Thymus (tissue), 11 donors: ENCODE measurements around the gene SUSD6. TPM values are rescaled to one million over a fixed set of nuclear protein-coding genes. Genes with fewer than 3 reads are reported as not detected.
A peak's percentile ranks its signal among the peaks of the same experiment; 100 is the strongest.

Source experiments
- DNase-seq, 9 donors: peaks; one replicate each; pipeline ENCODE4 v3.0.0-alpha.2; 2013; ENCODE audit warnings: low spot score in 9 of 9, low read depth in 6 of 9, missing footprints in 1 of 9
- H3K27ac ChIP-seq, 2 donors: one replicate each; pipeline ENCODE4 v1.5.1; 2013; ENCODE audit warnings: control low read depth in 1 of 2, low read depth in 1 of 2, low read length in 1 of 2, mild to moderate bottlenecking in 1 of 2, moderate library complexity in 1 of 2
- H3K27me3 ChIP-seq, 2 donors: one replicate each; pipeline ENCODE4 v1.5.1; 2013; ENCODE audit warnings: low read length in 1 of 2; ENCODE audit not compliant: control insufficient read depth in 2 of 2, insufficient read depth in 1 of 2
- H3K36me3 ChIP-seq, 2 donors: one replicate each; pipeline ENCODE4 v1.5.1; 2013; ENCODE audit warnings: low read length in 1 of 2, mild to moderate bottlenecking in 1 of 2, moderate library complexity in 1 of 2; ENCODE audit not compliant: control insufficient read depth in 2 of 2, insufficient read depth in 2 of 2
- H3K4me1 ChIP-seq, 2 donors: one replicate each; pipeline ENCODE4 v1.5.1; 2013; ENCODE audit warnings: low read length in 2 of 2; ENCODE audit not compliant: control insufficient read depth in 2 of 2, insufficient read depth in 2 of 2
- H3K4me3 ChIP-seq, 2 donors: one replicate each; pipeline ENCODE4 v1.5.1; 2013; ENCODE audit warnings: low read length in 2 of 2, control low read depth in 1 of 2, mild to moderate bottlenecking in 1 of 2
- H3K9me3 ChIP-seq, 2 donors: one replicate each; pipeline ENCODE4 v1.5.1; 2013; ENCODE audit warnings: low read length in 1 of 2, mild to moderate bottlenecking in 1 of 2; ENCODE audit not compliant: control insufficient read depth in 2 of 2, insufficient read depth in 1 of 2
- WGBS: extraction: QIAGEN DNeasy Blood & Tissue Kit; methylation state at CpG from one replicate; pipeline ENCODE4 v1.1.7; 2013; 5-methylcytosine and 5-hydroxymethylcytosine counted together
- polyA plus RNA-seq: library from polyadenylated mRNA; stranded (reverse); fragments of 200-250 nt; gene quantifications from one replicate; pipeline ENCODE4 v1.2.3, GENCODE V29; 2013
- total RNA-seq: library from RNA; stranded (reverse); fragments of 120-200 nt; gene quantifications from one replicate; pipeline ENCODE4 v1.2.4, GENCODE V29; 2013
- donor health status: healthy.

SUSD6 gene
- total and polyA plus RNA-seq, 2 donors, result 7.8 to 23.7 TPM

DNA sequence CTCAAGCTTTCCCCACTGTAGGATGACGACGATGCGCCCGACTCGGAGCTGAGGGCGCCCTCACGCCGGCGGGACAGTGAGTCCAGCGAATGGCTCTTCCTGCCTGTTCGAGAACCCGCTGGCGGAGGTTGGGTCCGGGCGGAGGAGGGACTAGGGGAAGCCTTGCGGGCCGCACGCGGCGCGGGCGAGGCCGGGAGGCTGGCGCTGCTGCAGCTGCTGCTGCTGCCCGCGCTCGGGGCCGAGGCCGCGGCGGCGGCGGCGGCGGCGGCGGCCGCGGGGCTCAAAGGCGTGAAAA lies 38.6 kb upstream of the SUSD6 start:
- DNase-seq, result no peak
- WGBS, result 26% methylated on average over 40 of the region's 40 CpGs
- H3K36me3 ChIP-seq, result no peaks in the 10 kb centered on the region
- no peak overlapping the region for H3K4me3 ChIP-seq
- peaks cover 5 to 7% of the 10 kb centered on the region in 2 donors for H3K4me1 ChIP-seq
- H3K27me3 ChIP-seq, result peaks cover 60 to 83% of the 10 kb centered on the region in 2 donors
- no peak overlapping the region for H3K27ac ChIP-seq
- H3K9me3 ChIP-seq, result peaks cover 1 to 13% of the 10 kb centered on the region in 2 donors

DNA sequence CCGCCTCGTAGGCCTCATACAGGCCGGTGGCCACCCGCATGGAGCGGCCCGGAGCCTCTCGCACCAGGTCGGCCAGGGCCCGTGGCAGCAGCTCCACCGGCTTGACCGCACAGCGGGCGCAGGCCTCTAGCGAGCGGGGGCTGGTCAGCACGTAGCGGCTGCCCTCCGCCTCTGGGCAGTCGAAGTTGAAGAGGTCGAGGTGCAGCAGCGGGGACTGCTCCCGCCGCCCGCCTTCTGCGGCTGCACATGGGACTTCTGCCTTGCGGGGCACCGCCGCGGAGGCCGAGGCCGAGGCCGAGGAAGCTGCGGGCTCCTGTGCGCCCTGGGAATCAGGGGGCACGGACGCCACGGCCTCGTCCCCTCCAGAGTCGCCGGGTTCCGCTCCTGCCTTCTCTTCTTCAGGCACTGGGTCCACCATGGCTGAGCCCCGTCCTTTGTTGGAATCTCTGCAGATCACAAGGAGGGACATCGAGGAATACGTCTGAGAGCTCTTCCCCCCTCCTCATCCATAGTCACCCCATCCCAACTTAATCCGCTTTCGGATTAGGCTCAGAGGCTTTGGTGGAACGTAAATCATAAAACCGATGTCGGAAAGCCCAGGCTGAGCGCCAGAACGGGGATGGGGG lies 38.1 kb upstream of the SUSD6 start:
- Histone ChIP-seq H3K27ac (no peak overlapping the region), H3K9me3 (peaks cover 1 to 13% of the 10 kb centered on the region in 2 donors), H3K4me1 (peaks cover 5 to 7% of the 10 kb centered on the region in 2 donors), H3K4me3 (no peak overlapping the region), H3K36me3 (no peaks in the 10 kb centered on the region), H3K27me3 (peaks cover 60 to 78% of the 10 kb centered on the region in 2 donors)
- no peak for DNase-seq
- whole genome bisulfite sequencing, result 30% methylated on average over 51 of the region's 51 CpGs

- H3K4me3 ChIP-seq, result no peak overlapping the region
- no peaks in the 10 kb centered on the region for H3K36me3 ChIP-seq
- no peak overlapping the region for H3K27ac ChIP-seq
- H3K9me3 ChIP-seq, result peaks cover 1 to 13% of the 10 kb centered on the region in 2 donors
- no peak for DNase-seq
- 6% methylated on average over 15 of the region's 15 CpGs for WGBS
- peaks cover 5 to 7% of the 10 kb centered on the region in 2 donors for H3K4me1 ChIP-seq
- H3K27me3 ChIP-seq, result peaks cover 60 to 81% of the 10 kb centered on the region in 2 donors
These were observed 37.5 kb upstream of the SUSD6 start for GRCh38 chr14:69573831-69574262.

- Histone ChIP-seq H3K36me3 (no peaks in the 10 kb centered on the region), H3K9me3 (peaks cover 1 to 13% of the 10 kb centered on the region in 2 donors), H3K27me3 (peaks cover 60 to 81% of the 10 kb centered on the region in 2 donors), H3K4me3 (peak within 1 kb of the TSS in 1 of 2 donors; percentile 8), H3K4me1 (peaks cover 5 to 7% of the 10 kb centered on the region in 2 donors), H3K27ac (no peak within 1 kb of the TSS)
- 2% methylated on average over 52 of the region's 52 CpGs for WGBS
- peak; percentile 21 to 74 (median 47) for DNase-seq
These were observed 37.0 kb upstream of the SUSD6 start, which contains the start of gene CCDC177 for GRCh38 chr14:69574263-69574953. Gene CCDC177 (minus strand): TSS chr14:69574871. CDS start chr14:69573622, 1,249 bp downstream.

DNA sequence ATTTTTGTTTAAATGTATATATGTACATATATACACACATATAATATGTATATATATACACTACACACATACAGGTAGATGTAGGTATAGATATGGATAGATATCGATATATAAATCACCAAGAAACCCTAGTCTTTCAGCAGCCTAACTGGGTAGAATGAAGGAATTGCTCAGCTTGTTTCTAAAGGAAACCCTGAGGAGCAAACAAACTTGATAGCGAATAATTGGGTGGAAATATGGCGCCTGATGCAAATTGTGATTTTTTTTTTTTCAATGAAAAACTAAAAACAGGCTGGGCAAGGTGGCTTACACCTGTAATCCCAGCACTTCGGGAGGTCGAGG lies 36.5 kb upstream of the SUSD6 start:
- Histone ChIP-seq H3K36me3 (no peaks in the 10 kb centered on the region), H3K4me3 (no peak overlapping the region), H3K27ac (no peak overlapping the region), H3K27me3 (peaks cover 55 to 78% of the 10 kb centered on the region in 2 donors), H3K9me3 (peaks cover 1 to 13% of the 10 kb centered on the region in 2 donors), H3K4me1 (peaks cover 5 to 7% of the 10 kb centered on the region in 2 donors)
- 51% methylated on average over 5 of the region's 5 CpGs for WGBS
- DNase-seq, result no peak

DNA sequence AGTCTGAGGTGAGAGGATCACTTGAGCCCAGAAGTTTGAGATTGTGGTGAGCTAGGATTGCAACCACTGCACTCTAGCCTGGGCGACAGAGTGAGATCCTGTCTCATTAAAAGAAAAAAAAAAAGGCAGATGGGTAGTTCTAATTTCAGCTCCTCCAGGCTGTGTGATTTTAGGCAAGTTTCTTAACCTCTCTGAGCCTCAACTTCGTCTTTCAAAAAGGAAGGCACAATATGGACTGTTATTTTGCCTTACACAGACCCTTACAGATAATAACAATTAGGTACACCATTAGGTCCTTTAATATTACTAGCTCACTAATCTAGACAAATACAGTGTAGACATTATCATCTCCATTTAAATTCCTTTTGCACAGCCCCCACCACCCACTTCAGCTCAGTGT lies 31.9 kb upstream of the SUSD6 start:
- H3K36me3 ChIP-seq, result no peaks in the 10 kb centered on the region
- no peak for DNase-seq
- no peak overlapping the region for H3K27ac ChIP-seq
- H3K4me3 ChIP-seq, result no peak overlapping the region
- peaks cover 9 to 36% of the 10 kb centered on the region in 2 donors for H3K27me3 ChIP-seq
- 93% methylated on average over 2 of the region's 2 CpGs for WGBS
- H3K9me3 ChIP-seq, result no peaks in the 10 kb centered on the region
- H3K4me1 ChIP-seq, result peaks cover 0 to 2% of the 10 kb centered on the region in 2 donors

DNA sequence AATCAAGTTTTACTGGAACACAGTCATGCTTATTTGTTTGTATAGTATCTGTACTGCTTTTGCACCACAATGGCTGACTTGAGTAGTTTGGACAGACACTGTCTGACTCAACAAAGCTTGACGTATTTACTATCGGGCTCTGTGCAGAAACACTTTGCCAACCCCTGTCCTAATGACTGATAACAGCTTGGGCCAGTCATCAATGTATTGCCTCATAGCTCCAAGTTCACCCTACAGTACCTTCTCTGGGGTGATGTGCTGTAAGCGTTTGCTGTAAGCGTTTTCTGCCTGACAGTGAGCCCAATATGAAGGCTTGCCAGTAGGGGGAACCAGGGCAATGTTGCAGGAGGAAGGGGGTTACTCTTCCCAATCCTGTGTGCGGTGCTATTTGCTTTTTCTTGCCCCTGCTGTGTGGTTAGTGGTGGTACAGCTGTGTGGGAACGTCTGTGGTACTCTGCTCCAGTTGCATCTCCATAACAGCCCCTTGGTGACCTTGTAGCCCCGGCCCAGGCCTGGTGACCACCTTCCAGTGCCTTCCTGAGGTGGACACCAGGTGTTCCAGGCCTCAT lies 31.3 kb upstream of the SUSD6 start:
- H3K4me1 ChIP-seq, result no peaks in the 10 kb centered on the region
- no peaks in the 10 kb centered on the region for H3K9me3 ChIP-seq
- peaks cover 3 to 30% of the 10 kb centered on the region in 2 donors for H3K27me3 ChIP-seq
- no peak overlapping the region for H3K4me3 ChIP-seq
- H3K27ac ChIP-seq, result no peak overlapping the region
- 59% methylated on average over 7 of the region's 7 CpGs for WGBS
- peak in 2 of 9 donors; percentile 11 to 56 for DNase-seq
- no peaks in the 10 kb centered on the region for H3K36me3 ChIP-seq

- WGBS, result 93% methylated on average over 7 of the region's 7 CpGs
These were observed 30.0 kb upstream of the SUSD6 start for GRCh38 chr14:69581316-69581935.

GRCh38 chr14:69582212-69582611 lies 29.2 kb upstream of the SUSD6 start:
- 100% methylated on average over 1 of the region's 1 CpG for WGBS

More at GRCh38 chr14:69581316-69581935, 30.0 kb upstream of the SUSD6 start:
- no peak overlapping the region for H3K4me3 ChIP-seq
- H3K27ac ChIP-seq, result no peak overlapping the region
- no peaks in the 10 kb centered on the region for H3K36me3 ChIP-seq
- no peak for DNase-seq
- H3K9me3 ChIP-seq, result no peaks in the 10 kb centered on the region
- no peaks in the 10 kb centered on the region for H3K4me1 ChIP-seq
- peaks cover 0 to 17% of the 10 kb centered on the region in 2 donors for H3K27me3 ChIP-seq

More at GRCh38 chr14:69582212-69582611, 29.2 kb upstream of the SUSD6 start:
- H3K4me1 ChIP-seq, result no peaks in the 10 kb centered on the region
- H3K27me3 ChIP-seq, result peaks cover 0 to 12% of the 10 kb centered on the region in 2 donors
- no peak overlapping the region for H3K4me3 ChIP-seq
- no peaks in the 10 kb centered on the region for H3K9me3 ChIP-seq
- H3K27ac ChIP-seq, result no peak overlapping the region
- no peaks in the 10 kb centered on the region for H3K36me3 ChIP-seq
- no peak for DNase-seq
